Activated B cell treated with CpG ODN at 0.5 μM for 24 hours (primary cell): Measurements from ENCODE around the gene ZNF618. TPM values are rescaled to one million over a fixed set of nuclear protein-coding genes. Genes with fewer than 3 reads are reported as not detected.

Experiments
- ATAC-seq: fragments of 200-7000 bp; cut with Tn5 transposase; one replicate; pipeline ENCODE4 v1.10.0; 2021; ENCODE audit warnings: low read depth, mild to moderate bottlenecking, moderate library complexity
- CTCF ChIA-PET: fragments of 350-600 bp; sonication (Branson Sonifier 250); formaldehyde crosslinking; loops from one replicate; lab custom pipeline; 2021; ENCODE audit warnings: antibody characterized with exemption; lab: Charles Lee
- POLR2A ChIA-PET: fragments of 350-600 bp; sonication (Branson Sonifier 250); formaldehyde crosslinking; loops from one replicate; lab custom pipeline; 2021; ENCODE audit warnings: antibody characterized with exemption; lab: Charles Lee
- DNase-seq: peaks from one replicate; pipeline ENCODE4 v3.0.0; 2022
- H3K27ac Mint-ChIP-seq: one replicate; pipeline ENCODE4 v1.8.0; 2020; ENCODE audit warnings: mixed read lengths
- H3K27me3 Mint-ChIP-seq: one replicate; pipeline ENCODE4 v1.8.0; 2021; ENCODE audit warnings: mixed read lengths
- H3K36me3 Mint-ChIP-seq: one replicate; pipeline ENCODE4 v1.8.0; 2021; ENCODE audit warnings: low read depth, mixed read lengths
- H3K4me1 Mint-ChIP-seq: one replicate; pipeline ENCODE4 v1.8.0; 2021; ENCODE audit warnings: mixed read lengths
- H3K4me3 Mint-ChIP-seq: one replicate; pipeline ENCODE4 v1.8.0; 2020; ENCODE audit warnings: mild to moderate bottlenecking, mixed read lengths
- H3K9me3 Mint-ChIP-seq: one replicate; pipeline ENCODE4 v1.8.0; 2020; ENCODE audit warnings: mixed read lengths
- intact Hi-C: fragments of 100-400 bp; cut with micrococcal nuclease; formaldehyde crosslinking; loops from one replicate; pipeline ENCODE4 v1.15.1; 2024
- total RNA-seq: library from RNA; stranded (reverse); gene quantifications from 2 replicates; pipeline ENCODE4 v1.2.3, GENCODE V29; 2022
- TF ChIP-seq, protein P1 (sequence below): fragments of 200-600 bp; IDR thresholded peaks from one replicate; pipeline ENCODE4 v1.8.0; 2022; ENCODE audit warnings: antibody characterized with exemption, mild to moderate bottlenecking

The ZNF618 gene
- total RNA-seq, 1 donor from 2014 or later = 0.67 TPM

DNA sequence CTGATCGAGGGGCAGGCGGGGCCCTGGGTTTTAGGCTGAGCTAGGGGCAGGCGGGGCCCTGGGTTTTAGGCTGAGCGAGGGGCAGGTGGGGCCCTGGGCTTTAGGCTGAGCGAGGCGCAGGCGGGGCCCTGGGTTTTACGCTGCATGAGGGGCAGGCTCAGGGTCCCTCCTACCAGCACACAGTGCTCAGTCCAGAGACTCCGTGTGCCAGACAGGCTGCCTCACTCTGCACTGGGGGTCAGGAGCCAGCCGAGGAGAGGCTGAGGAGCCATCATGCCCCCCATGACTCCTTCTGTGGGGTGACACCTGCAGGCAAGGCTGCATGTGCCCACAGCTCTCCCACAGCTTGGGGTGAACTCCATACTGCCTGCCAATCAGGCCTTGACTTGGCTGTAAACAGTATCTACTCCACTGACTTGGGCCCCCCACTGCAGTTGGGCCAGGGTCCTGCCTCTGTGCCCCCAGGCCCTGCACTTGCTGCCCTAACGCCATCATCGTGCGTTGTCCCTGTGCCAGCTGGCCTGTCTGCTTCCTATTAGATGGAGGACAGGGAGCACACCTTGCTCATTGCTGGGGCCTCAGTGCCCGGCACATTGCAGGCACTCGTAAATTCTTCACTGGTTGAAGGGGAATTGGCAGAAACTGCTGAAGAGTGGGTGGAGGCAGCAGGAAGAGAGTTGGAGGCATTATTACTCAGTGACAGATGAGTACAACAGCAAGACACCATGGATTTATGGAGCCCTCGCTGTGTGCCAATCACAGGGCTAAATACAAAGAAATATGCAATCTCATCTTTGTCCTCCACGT is 123.3 kb downstream of the ZNF618 start:
- Mint-ChIP-seq H3K9me3 (no peaks in the 10 kb centered on the region), H3K27me3 (no peaks in the 10 kb centered on the region), H3K4me3 (no peak overlapping the region), H3K36me3 (no peaks in the 10 kb centered on the region), H3K4me1 (no peaks in the 10 kb centered on the region), H3K27ac (no peak overlapping the region)
- ATAC-seq = no peak
- POLR2A ChIA-PET = no interaction called here
- peak; percentile 6 for DNase-seq
- CTCF ChIA-PET = no interaction called here
- intact Hi-C loops = no loop called here
- TF ChIP-seq, protein P1, sequence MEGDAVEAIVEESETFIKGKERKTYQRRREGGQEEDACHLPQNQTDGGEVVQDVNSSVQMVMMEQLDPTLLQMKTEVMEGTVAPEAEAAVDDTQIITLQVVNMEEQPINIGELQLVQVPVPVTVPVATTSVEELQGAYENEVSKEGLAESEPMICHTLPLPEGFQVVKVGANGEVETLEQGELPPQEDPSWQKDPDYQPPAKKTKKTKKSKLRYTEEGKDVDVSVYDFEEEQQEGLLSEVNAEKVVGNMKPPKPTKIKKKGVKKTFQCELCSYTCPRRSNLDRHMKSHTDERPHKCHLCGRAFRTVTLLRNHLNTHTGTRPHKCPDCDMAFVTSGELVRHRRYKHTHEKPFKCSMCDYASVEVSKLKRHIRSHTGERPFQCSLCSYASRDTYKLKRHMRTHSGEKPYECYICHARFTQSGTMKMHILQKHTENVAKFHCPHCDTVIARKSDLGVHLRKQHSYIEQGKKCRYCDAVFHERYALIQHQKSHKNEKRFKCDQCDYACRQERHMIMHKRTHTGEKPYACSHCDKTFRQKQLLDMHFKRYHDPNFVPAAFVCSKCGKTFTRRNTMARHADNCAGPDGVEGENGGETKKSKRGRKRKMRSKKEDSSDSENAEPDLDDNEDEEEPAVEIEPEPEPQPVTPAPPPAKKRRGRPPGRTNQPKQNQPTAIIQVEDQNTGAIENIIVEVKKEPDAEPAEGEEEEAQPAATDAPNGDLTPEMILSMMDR = no peak

DNA sequence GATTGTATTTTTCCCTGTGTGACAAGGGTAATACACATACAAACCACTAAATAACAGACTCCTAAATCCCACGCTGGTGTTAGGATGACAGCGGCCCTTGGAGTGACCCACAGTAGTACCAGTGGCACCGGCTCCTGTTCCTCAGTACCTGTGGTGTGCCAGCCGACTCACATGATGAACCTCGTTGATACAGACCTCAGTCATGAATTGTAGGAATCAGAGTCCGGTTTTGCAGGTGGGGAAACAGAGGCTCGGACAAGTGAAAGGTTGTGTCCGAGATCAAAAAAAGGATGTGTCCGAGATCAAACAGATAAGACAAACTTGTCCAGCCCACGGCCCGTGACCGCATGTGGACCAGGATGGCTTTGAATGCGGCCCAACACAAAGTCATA is 124.0 kb downstream of the ZNF618 start:
- no peak for ATAC-seq

DNA sequence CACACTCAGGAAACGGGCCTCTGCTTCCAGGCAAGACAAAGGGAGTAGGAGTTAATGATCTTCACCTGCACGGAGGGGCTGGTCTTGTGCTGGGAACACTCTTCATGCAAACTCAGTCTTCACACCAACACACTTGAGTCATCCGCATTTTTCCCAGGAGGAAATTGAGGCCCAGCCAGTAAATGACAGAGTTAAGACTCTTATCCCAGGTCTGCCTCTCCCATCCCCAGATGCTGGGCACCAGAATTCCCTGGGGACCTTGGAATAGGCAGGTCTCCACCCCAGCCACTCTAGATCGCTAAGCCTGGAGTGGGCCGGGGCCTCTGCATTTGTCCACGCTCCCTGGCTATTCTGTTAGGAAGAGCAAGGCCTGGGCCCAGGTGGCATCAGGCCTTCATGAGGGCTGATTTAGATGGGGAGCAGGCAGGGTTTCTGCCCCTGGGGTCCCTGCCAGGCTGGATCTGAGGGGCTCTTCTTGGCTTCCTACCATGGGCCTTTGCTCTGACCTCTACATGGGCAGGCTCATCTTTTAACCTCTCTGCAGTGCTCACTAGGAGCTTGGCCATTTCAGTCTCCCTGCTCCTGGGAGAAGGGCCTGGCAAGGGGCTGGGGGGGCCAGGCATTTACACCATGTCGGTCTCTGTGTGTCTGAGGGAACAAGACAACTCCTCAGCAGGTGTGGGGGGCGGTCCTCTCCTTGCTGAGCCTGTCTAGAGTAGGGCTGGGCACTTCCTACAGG is 124.7 kb downstream of the ZNF618 start:
- ChIA-PET CTCF (no interaction called here), POLR2A (no interaction called here)
- TF ChIP-seq, protein P1 = no peak
- intact Hi-C loops = no loop called here
- ATAC-seq (no peak), DNase-seq (no peak)
- Mint-ChIP-seq H3K4me3 (no peak overlapping the region), H3K27ac (no peak overlapping the region), H3K9me3 (no peaks in the 10 kb centered on the region), H3K4me1 (no peaks in the 10 kb centered on the region), H3K27me3 (no peaks in the 10 kb centered on the region), H3K36me3 (no peaks in the 10 kb centered on the region)

More for the DNA sequence above, 124.0 kb downstream of the ZNF618 start:
- Mint-ChIP-seq H3K27me3 (no peaks in the 10 kb centered on the region), H3K4me1 (no peaks in the 10 kb centered on the region), H3K36me3 (no peaks in the 10 kb centered on the region), H3K9me3 (no peaks in the 10 kb centered on the region), H3K27ac (no peak overlapping the region), H3K4me3 (no peak overlapping the region)
- intact Hi-C loops = no loop called here
- CTCF ChIA-PET = no interaction called here
- POLR2A ChIA-PET = no interaction called here
- TF ChIP-seq, protein P1 = no peak
- DNase-seq = no peak

DNA sequence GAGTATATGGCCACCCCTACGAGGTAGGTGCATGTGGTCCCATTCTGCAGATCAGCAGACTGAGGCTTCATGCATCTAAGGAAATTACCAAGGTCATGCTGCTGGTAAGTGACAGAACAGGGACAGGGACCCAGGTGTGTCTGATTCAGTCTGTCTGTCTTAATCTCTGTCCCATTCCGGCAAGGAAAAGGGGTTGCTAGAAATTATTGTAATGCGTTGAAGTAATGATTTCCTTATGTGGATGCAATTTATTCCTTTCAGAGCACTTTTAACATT is 125.2 kb downstream of the ZNF618 start:
- TF ChIP-seq, protein P1 = no peak
- no peak for DNase-seq
- Mint-ChIP-seq H3K27ac (no peak overlapping the region), H3K36me3 (no peaks in the 10 kb centered on the region), H3K27me3 (no peaks in the 10 kb centered on the region), H3K4me3 (no peak overlapping the region), H3K9me3 (no peaks in the 10 kb centered on the region), H3K4me1 (no peaks in the 10 kb centered on the region)
- CTCF ChIA-PET = no interaction called here
- POLR2A ChIA-PET = no interaction called here
- intact Hi-C loops = no loop called here
- no peak for ATAC-seq

DNA sequence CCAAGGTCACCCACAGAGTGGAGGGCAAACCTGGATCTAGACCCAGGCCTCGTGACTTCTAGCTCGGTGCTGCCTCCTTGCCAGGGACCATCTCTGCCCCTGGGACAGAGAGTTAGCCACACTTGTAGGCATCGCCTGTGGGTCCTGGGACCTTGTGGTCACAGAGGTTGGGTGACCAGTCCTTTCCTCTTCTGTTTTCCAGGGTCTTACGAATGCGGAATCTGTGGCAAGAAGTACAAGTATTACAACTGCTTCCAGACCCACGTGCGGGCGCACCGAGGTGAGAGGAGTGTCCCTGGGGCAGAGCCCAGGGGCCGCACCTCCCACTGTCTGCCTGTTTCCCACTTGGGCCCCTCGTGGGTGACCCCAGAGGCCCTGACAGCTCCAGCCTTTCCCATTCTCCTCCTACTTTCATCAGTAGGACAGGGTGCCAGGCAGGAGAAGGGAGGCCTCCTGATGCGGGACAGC is 125.7 kb downstream of the ZNF618 start:
- TF ChIP-seq, protein P1 = no peak
- intact Hi-C loops = no loop called here
- no peaks in the 10 kb centered on the region for H3K9me3 Mint-ChIP-seq
- CTCF ChIA-PET = no interaction called here
- POLR2A ChIA-PET = no interaction called here
- H3K4me3 Mint-ChIP-seq = no peak overlapping the region
- no peaks in the 10 kb centered on the region for H3K27me3 Mint-ChIP-seq
- H3K36me3 Mint-ChIP-seq = no peaks in the 10 kb centered on the region
- DNase-seq (peak; percentile 2), ATAC-seq (no peak)
- H3K4me1 Mint-ChIP-seq = no peaks in the 10 kb centered on the region
- H3K27ac Mint-ChIP-seq = no peak overlapping the region
